Activated CD8-positive, alpha-beta T cell treated with anti-CD3 and anti-CD28 coated beads, Interleukin-2, amount 10 ng/mL, durations not matched to agents 7 days and 5 days (primary cell): ENCODE data around the gene LUC7L. TPM values are rescaled to one million over a fixed set of nuclear protein-coding genes. Genes with fewer than 3 reads are reported as not detected.
A peak's percentile ranks its signal among the peaks of the same experiment; 100 is the strongest.
"Not testable (repeated sequence)": the region's sequence is repeated elsewhere in the genome, so short reads cannot be mapped to it uniquely, and the experiment has no call there.

Source experiments
- ATAC-seq: fragments of 150-1000 bp; cut with Tn5 transposase; one replicate; pipeline ENCODE4 v1.10.0; 2021; ENCODE audit warnings: moderate library complexity
- CTCF ChIA-PET: fragments of 350-600 bp; sonication (Branson Sonifier 250); formaldehyde crosslinking; loops from one replicate; lab custom pipeline; 2021; ENCODE audit warnings: antibody characterized with exemption; lab: Charles Lee
- POLR2A ChIA-PET: fragments of 350-600 bp; sonication (Branson Sonifier 250); formaldehyde crosslinking; loops from one replicate; lab custom pipeline; 2021; ENCODE audit warnings: antibody characterized with exemption; lab: Charles Lee
- DNase-seq: peaks from one replicate; pipeline ENCODE4 v3.0.0-alpha.2; 2020
- H3K27ac Mint-ChIP-seq: one replicate; pipeline ENCODE4 v1.8.0; 2021; ENCODE audit warnings: mild to moderate bottlenecking, mixed read lengths
- H3K27me3 Mint-ChIP-seq: one replicate; pipeline ENCODE4 v1.8.0; 2021; ENCODE audit warnings: low read depth, mixed read lengths
- H3K36me3 Mint-ChIP-seq: one replicate; pipeline ENCODE4 v1.8.0; 2021; ENCODE audit warnings: low read depth, mixed read lengths
- H3K4me1 Mint-ChIP-seq: one replicate; pipeline ENCODE4 v1.8.0; 2021; ENCODE audit warnings: low read depth, mixed read lengths
- H3K4me3 Mint-ChIP-seq: one replicate; pipeline ENCODE4 v1.8.0; 2021; ENCODE audit warnings: mild to moderate bottlenecking, mixed read lengths
- H3K9me3 Mint-ChIP-seq: one replicate; pipeline ENCODE4 v1.8.0; 2022; ENCODE audit warnings: mixed read lengths; ENCODE audit not compliant: insufficient read depth
- total RNA-seq, 2 experiments: library from RNA; stranded (reverse); gene quantifications; one replicate each; pipeline ENCODE4 v1.2.3, GENCODE V29; 2021

The LUC7L gene
- total RNA-seq, 2 experiments from 2014 or later: 56.1 to 58.4 TPM

DNA sequence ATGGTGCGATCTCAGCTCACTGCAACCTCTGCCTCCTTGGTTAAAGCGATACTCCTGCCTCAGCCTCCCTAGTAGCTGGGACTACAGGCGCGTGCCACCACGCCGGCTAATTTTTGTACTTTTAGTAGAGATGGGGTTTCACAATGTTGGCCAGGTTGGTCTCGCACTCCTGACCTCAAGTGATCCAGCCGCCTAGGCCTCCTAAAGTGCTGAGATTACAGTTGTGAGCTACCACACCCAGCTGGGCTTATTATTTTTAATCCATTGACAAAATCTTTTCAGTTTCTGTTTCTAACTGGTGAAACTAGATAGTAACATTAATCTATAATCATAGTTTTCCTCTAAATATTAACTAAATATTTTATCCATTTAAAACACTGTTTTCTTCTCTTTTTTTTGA, 11.3 kb upstream of the LUC7L start:
- ATAC-seq (no peak), DNase-seq (no peak)
- H3K9me3 Mint-ChIP-seq: no peaks in the 10 kb centered on the region
- H3K4me1 Mint-ChIP-seq: peaks cover 4% of the 10 kb centered on the region
- POLR2A ChIA-PET: interaction anchor here (1.0 kb wide), 1 partner anchor 9 kb away, joined by 4 read pairs; no protein-coding TSS in a partner anchor
- no peak overlapping the region for H3K27ac Mint-ChIP-seq
- no peaks in the 10 kb centered on the region for H3K36me3 Mint-ChIP-seq
- H3K4me3 Mint-ChIP-seq: no peak overlapping the region
- CTCF ChIA-PET: no interaction called here
- peaks cover 2% of the 10 kb centered on the region for H3K27me3 Mint-ChIP-seq

DNA sequence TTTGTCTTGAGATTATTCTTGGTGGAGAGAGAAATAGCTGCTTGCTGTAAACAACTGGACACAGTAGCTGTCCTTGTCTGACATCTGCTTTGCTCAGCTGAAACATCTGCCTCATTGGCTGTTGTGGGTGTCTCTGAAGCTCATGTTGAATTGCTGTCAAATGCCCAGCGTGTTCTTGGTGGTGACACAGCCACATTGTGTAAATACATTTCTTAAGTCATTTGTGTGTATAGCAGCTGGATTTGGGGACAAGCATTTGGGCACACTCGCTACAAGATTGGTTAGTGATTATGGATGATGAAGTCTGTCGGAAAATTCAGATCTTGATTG, 10.7 kb upstream of the LUC7L start:
- Mint-ChIP-seq H3K9me3 (no peaks in the 10 kb centered on the region), H3K27me3 (peaks cover 2% of the 10 kb centered on the region), H3K4me1 (peaks cover 10% of the 10 kb centered on the region), H3K36me3 (no peaks in the 10 kb centered on the region), H3K4me3 (no peak overlapping the region), H3K27ac (no peak overlapping the region)
- no peak for ATAC-seq
- POLR2A ChIA-PET: interaction anchor here (1.0 kb wide), 1 partner anchor 10 kb away, joined by 4 read pairs; no protein-coding TSS in a partner anchor
- no peak for DNase-seq
- CTCF ChIA-PET: no interaction called here

DNA sequence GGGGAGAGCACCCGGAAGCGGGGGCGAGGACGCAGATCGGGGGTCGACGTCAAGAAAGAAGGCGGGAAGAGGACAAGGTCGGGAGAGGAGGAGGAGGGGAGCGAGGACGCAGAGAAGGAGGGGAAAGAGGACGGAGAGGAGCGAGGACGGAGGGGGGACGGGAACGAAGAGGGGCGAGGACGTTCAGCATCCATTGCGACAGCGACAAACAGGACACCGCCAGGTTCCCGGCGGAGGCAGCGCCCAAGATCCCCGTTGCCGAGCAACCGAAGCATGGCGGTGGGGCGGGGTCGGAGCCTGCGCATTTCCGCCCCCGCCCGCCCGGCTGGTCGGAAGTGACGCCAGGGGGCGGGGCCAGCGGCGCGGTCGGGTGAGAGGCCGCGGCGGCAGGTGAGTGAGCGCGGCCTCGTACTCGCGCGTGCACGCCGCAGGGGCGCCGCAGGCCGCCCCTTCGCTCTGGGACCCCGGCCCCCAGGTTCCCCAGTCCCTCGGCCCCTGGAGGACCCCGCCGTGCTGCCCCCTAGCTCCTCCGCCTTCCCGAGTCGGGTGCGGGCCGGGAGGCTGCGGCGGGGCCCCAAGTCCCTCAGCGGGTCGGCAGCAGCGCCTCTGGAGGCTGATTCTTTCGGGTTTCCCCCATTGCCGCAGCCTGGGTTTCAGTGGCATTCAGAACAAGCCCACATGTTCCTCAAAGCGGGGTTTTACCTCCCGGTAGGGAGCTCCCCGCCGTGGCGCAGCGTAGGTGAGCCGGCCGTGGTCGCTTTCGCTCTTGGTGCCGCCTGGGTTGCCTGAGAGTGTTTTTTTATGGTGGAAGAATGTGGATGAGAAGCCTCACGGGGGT, 5.4 kb upstream of the LUC7L start, which contains the start of gene FAM234A:
TSS of gene FAM234A (plus strand) at position 354 of the 838 bp plus-strand sequence. CDS start 19,593 bp downstream, outside the sequence.
- Mint-ChIP-seq H3K27me3 (peaks cover 2% of the 10 kb centered on the region), H3K27ac (peak within 1 kb of the TSS; percentile 98), H3K36me3 (no peaks in the 10 kb centered on the region), H3K4me1 (peaks cover 14% of the 10 kb centered on the region), H3K4me3 (peak within 1 kb of the TSS; percentile 91), H3K9me3 (no peaks in the 10 kb centered on the region)
- ATAC-seq: peak; percentile 89
- POLR2A ChIA-PET: interaction anchor here (0.6 to 1.3 kb wide), 9 partner anchors 17 to 181 kb away, joined by 3 to 5 read pairs (median 3); partner anchors contain the start of genes POLR3K and SNRNP25
- CTCF ChIA-PET: interaction anchor here (0.7 to 2.7 kb wide), 15 partner anchors 8 to 169 kb away, joined by 3 to 10 read pairs (median 4); no protein-coding TSS in a partner anchor
- DNase-seq: peak; percentile 96

DNA sequence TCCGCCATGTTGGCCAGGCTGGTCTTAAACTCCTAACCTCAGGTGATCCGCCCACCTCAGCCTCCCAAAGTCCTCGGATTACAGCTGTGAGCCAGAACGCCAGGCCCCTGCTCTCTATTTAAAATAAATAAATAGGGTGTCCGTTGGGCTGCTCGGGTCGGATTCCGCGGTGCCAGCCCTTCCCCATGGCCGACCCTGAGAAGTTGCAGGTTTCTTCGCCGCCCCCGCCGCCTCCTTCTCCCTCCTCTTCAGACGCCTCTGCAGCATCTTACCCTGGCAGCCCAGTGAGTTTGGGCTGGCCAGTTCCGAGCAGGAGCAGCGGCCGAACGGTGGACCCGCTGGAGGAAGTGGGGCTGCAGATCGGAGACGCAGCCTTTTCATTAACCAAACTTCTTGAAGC, 1.7 kb upstream of the LUC7L start:
- ChIA-PET POLR2A (no interaction called here), CTCF (no interaction called here)
- ATAC-seq (no peak), DNase-seq (no peak)
- Mint-ChIP-seq H3K4me1 (peaks cover 41% of the 10 kb centered on the region), H3K36me3 (peaks cover 20% of the 10 kb centered on the region), H3K4me3 (no peak overlapping the region), H3K27me3 (no peaks in the 10 kb centered on the region), H3K9me3 (no peaks in the 10 kb centered on the region), H3K27ac (no peak overlapping the region)

DNA sequence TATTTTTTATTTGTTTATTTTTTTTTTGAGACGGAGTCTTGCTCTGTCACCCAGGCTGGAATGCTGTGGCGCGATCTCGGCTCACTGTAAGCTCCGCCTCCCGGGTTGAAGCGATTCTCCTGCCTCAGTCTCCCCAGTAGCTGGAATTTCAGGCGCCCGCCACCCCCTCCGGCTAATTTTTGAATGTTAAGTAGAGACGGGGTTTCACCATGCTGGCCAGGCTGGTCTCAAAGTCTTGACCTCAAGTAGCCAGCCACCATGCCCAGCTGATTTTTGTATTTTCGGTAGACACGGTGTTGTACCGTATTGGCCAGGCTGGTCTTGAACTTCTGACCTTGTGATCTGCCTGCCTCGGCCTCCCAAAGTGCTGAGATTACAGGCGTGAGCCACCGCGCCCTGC, 1.1 kb upstream of the LUC7L start:
- peaks cover 38% of the 10 kb centered on the region for H3K4me1 Mint-ChIP-seq
- ATAC-seq, POLR2A ChIA-PET, H3K27ac Mint-ChIP-seq, H3K4me3 Mint-ChIP-seq, DNase-seq, H3K27me3 Mint-ChIP-seq, H3K9me3 Mint-ChIP-seq: not testable (repeated sequence)
- CTCF ChIA-PET: interaction anchor here (4.4 kb wide), 1 partner anchor 123 kb away, joined by 17 read pairs; no protein-coding TSS in a partner anchor
- peaks cover 23% of the 10 kb centered on the region for H3K36me3 Mint-ChIP-seq

DNA sequence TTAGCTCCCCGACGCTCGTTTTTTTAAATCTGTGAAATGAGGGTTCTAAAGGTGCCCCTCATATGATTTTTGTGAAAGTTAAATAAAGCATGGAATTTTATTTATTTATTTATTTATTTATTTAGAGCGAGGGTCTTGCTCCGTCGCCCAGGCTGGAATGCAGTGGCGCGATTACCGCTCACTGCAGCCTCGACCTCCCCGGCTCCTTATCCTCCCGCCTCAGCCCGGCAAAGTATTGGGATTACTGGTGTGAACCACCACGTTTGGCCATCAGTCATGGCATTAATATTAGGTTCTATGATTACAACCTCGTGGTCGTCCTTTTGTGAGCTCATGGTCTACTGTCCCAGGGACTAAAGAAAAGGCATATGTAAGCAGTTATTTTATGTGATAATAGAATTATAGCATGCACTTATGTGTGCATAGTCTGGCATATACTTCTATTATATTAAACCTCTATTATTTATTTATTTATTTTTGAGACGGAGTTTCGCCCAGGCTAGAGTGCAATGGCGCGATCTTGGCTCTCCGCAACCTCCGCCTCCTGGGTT, 557 bp upstream of the LUC7L start:
- peaks cover 33% of the 10 kb centered on the region for H3K4me1 Mint-ChIP-seq
- peak overlapping the region; percentile 32 for H3K27ac Mint-ChIP-seq
- ChIA-PET POLR2A (interaction anchor here (0.6 to 1.1 kb wide), 4 partner anchors 20 to 141 kb away, joined by 3 read pairs; partner anchors contain the start of gene MRPL28), CTCF (interaction anchor here (1.0 to 4.4 kb wide), 3 partner anchors 122 to 133 kb away, joined by 3 to 21 read pairs (median 17); no protein-coding TSS in a partner anchor)
- H3K36me3 Mint-ChIP-seq: peaks cover 24% of the 10 kb centered on the region
- H3K27me3 Mint-ChIP-seq: no peaks in the 10 kb centered on the region
- H3K4me3 Mint-ChIP-seq: peak overlapping the region; percentile 44
- DNase-seq (no peak), ATAC-seq (no peak)
- no peaks in the 10 kb centered on the region for H3K9me3 Mint-ChIP-seq

DNA sequence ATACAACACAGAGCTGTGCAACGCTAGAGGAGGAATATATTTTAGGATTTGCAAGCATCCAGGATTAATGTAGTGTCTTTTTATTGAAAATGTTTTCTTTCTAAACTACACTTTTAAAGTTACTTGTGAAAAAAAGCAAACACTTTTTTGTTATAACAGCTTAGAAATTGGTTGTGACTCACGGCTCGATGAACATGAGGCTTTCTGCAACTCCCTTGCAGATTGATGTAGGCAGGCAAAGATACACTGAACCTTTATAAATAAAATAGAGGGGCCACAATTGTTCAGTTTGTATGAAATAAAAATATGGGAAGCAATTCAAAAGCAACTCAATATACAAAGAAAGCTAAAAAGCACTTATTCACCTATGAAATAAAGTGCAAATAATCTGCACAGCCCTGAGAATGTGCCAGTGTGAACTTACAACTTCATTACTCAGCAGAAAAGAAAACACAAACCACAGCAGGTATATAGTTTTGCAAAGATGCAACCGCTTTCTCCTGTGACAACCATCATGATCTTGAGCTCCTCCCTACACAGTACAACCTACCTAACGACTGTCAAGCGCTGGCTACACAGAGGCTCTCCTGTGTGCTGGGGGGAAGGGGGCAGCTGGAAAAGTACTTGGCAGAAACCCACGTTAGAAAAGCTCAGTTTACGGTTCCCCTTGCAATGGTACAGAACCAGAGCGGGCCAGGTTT, 948 bp downstream of the LUC7L start:
- Mint-ChIP-seq H3K27me3 (no peaks in the 10 kb centered on the region), H3K4me1 (peaks cover 29% of the 10 kb centered on the region), H3K27ac (peak overlapping the region; percentile 91), H3K36me3 (peaks cover 29% of the 10 kb centered on the region), H3K9me3 (no peaks in the 10 kb centered on the region), H3K4me3 (peak overlapping the region; percentile 85)
- ChIA-PET POLR2A (interaction anchor here (0.6 to 1.3 kb wide), 5 partner anchors 13 to 124 kb away, joined by 3 to 4 read pairs (median 3); partner anchors contain the start of gene HBQ1), CTCF (interaction anchor here (1.0 to 4.4 kb wide), 9 partner anchors 8 to 134 kb away, joined by 3 to 21 read pairs (median 3); partner anchors contain the start of gene AXIN1)
- DNase-seq: peak; percentile 39
- peak; percentile 37 for ATAC-seq

DNA sequence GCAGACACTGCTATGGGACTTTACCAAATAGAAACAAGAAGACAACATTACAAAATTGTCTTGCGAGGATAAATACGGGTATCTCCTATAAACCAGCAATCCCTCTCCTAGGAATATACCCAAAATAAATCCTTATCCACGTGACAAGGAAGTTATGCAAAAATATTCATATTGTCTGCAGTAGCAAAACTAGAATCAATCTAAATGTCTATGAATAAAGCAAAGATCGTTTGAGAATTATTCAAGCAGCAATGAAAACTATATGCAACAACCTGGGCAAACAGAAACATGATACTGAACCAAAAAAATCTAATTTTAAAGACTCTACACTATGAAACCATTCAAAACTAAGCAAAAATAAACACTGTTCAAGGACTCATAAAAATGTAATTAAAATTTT, 9.2 kb downstream of the LUC7L start:
- DNase-seq (no peak), ATAC-seq (no peak)
- Mint-ChIP-seq H3K27ac (peak overlapping the region; percentile 20), H3K4me1 (no peaks in the 10 kb centered on the region), H3K36me3 (peaks cover 46% of the 10 kb centered on the region), H3K27me3 (no peaks in the 10 kb centered on the region), H3K4me3 (no peak overlapping the region), H3K9me3 (no peaks in the 10 kb centered on the region)
- CTCF ChIA-PET: no interaction called here
- POLR2A ChIA-PET: no interaction called here

DNA sequence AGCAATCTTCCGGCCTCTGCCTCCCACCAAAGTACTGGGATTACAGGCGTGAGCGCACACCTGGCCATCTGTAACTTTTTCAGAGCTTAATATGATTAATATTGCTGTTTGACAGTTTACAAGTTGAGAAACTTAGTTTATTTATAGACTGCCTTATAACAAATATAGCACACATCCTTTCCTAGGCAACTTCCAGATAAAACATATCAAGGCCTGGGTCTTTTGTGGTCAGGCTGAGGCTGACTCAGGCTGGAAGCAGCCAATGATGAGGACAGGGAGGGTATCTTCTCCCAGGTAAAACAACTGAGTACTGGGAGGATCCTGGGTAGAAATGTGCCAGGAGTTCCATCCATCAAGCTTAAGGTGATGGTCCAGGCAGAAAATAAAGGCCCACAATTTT, 16.2 kb downstream of the LUC7L start:
- no peaks in the 10 kb centered on the region for H3K27me3 Mint-ChIP-seq
- H3K27ac Mint-ChIP-seq: no peak overlapping the region
- ChIA-PET CTCF (interaction anchor here (0.8 to 1.4 kb wide), 2 partner anchors 22 to 106 kb away, joined by 3 to 5 read pairs; no protein-coding TSS in a partner anchor), POLR2A (no interaction called here)
- no peaks in the 10 kb centered on the region for H3K9me3 Mint-ChIP-seq
- H3K36me3 Mint-ChIP-seq: peaks cover 45% of the 10 kb centered on the region
- ATAC-seq (no peak), DNase-seq (no peak)
- H3K4me1 Mint-ChIP-seq: no peaks in the 10 kb centered on the region
- no peak overlapping the region for H3K4me3 Mint-ChIP-seq

- ATAC-seq, H3K27me3 Mint-ChIP-seq, H3K4me3 Mint-ChIP-seq, H3K9me3 Mint-ChIP-seq, H3K27ac Mint-ChIP-seq, DNase-seq, H3K4me1 Mint-ChIP-seq, POLR2A ChIA-PET: not testable (repeated sequence)
- CTCF ChIA-PET: interaction anchor here (1.4 to 1.6 kb wide), 2 partner anchors 105 to 151 kb away, joined by 4 to 5 read pairs; no protein-coding TSS in a partner anchor
- peaks cover 46% of the 10 kb centered on the region for H3K36me3 Mint-ChIP-seq
These were observed 17.5 kb downstream of the LUC7L start for GRCh38 chr16:211631-212180.

DNA sequence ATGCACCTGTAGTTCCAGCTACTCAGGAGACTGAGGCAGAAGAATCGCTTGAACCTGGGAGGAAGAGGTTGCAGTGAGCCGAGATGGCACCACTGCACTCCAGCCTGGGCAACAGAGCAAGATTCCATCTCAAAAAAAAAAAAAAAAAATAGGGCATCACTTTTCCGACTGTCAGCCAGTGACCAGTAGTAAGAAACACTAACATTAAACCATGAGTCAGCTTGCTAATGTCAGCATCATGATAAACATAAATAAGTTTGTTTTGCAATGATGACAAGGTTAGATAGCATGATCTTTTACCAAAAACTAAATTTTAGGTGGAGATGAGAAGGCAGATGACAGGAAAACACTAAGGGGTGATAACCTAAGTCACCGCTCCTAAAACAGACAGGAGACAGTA, 19.9 kb downstream of the LUC7L start:
- CTCF ChIA-PET: interaction anchor here (1.3 to 2.4 kb wide), 2 partner anchors 102 to 113 kb away, joined by 3 to 7 read pairs; no protein-coding TSS in a partner anchor
- ATAC-seq, H3K27ac Mint-ChIP-seq, H3K9me3 Mint-ChIP-seq, DNase-seq, H3K4me3 Mint-ChIP-seq, POLR2A ChIA-PET, H3K27me3 Mint-ChIP-seq, H3K4me1 Mint-ChIP-seq: not testable (repeated sequence)
- H3K36me3 Mint-ChIP-seq: peaks cover 49% of the 10 kb centered on the region
